Tibial artery (tissue), 4 donors: ENCODE results near the gene TRA2A.

ENCODE experiments used
- DNase-seq, 2 donors: peaks; one replicate each; pipeline ENCODE4 v3.0.0-alpha.2; 2019
- H3K27ac ChIP-seq, 2 donors: fragments of 200-600 bp; sonication (generic) in 1 of 2; 1 replicate in 1 of 2; 2 replicates in 1 of 2; pipeline ENCODE4 v1.5.1; 2018 to 2019; ENCODE audit warnings: mild to moderate bottlenecking in 1 of 2
- H3K27me3 ChIP-seq, 2 donors: fragments of 200-600 bp; sonication (generic) in 1 of 2; one replicate each; pipeline versions ENCODE4 v1.5.1 to v1.6.0; 2016 to 2019
- H3K36me3 ChIP-seq, 3 donors: fragments of 200-600 bp; sonication (generic) in 2 of 3; one replicate each; pipeline ENCODE4 v1.5.1; 2016 to 2019; ENCODE audit warnings: mild to moderate bottlenecking in 2 of 3
- H3K4me1 ChIP-seq, 4 donors: fragments of 200-600 bp; sonication (generic) in 2 of 4; 1 replicate in 3 of 4; 2 replicates in 1 of 4; pipeline ENCODE4 v1.5.1; 2016 to 2019
- H3K4me3 ChIP-seq, 2 donors: fragments of 200-600 bp; sonication (generic) in 1 of 2; 1 replicate in 1 of 2; 2 replicates in 1 of 2; pipeline ENCODE4 v1.5.1; 2018 to 2019; ENCODE audit warnings: mild to moderate bottlenecking in 2 of 2
- H3K9me3 ChIP-seq, 3 donors: fragments of 200-600 bp; sonication (generic) in 1 of 3; one replicate each; pipeline ENCODE4 v1.5.1; 2016 to 2019
- intact Hi-C: fragments of 100-400 bp; cut with DNase I; formaldehyde crosslinking; loops from one replicate; pipeline ENCODE4 v1.15.0; 2023; ENCODE audit warnings: low total_unique reads
- TF ChIP-seq, protein P1 (sequence below), 2 experiments: fragments of 200-600 bp in 1 of 2; fragments of 450-650 bp in 1 of 2; IDR thresholded peaks; one replicate each; pipeline ENCODE4 v1.5.1; 2017 to 2019; ENCODE audit warnings: antibody characterized with exemption in 2 of 2, mild to moderate bottlenecking in 1 of 2, moderate library complexity in 1 of 2

Gene TRA2A

GRCh38 chr7:23531794-23532489 is at the start of gene TRA2A:
TRA2A (minus strand) TSS chr7:23531981; CDS start chr7:23531824, 157 bp downstream.
- Histone ChIP-seq H3K27ac (peak within 1 kb of the TSS; percentile 93 to 99), H3K4me1 (peaks cover 0 to 37% (median 19%) of the 10 kb centered on the region in 4 donors), H3K9me3 (no peaks in the 10 kb centered on the region), H3K4me3 (peak within 1 kb of the TSS; percentile 78 to 93), H3K36me3 (no peaks in the 10 kb centered on the region), H3K27me3 (no peaks in the 10 kb centered on the region)
- TF ChIP-seq, protein P1, sequence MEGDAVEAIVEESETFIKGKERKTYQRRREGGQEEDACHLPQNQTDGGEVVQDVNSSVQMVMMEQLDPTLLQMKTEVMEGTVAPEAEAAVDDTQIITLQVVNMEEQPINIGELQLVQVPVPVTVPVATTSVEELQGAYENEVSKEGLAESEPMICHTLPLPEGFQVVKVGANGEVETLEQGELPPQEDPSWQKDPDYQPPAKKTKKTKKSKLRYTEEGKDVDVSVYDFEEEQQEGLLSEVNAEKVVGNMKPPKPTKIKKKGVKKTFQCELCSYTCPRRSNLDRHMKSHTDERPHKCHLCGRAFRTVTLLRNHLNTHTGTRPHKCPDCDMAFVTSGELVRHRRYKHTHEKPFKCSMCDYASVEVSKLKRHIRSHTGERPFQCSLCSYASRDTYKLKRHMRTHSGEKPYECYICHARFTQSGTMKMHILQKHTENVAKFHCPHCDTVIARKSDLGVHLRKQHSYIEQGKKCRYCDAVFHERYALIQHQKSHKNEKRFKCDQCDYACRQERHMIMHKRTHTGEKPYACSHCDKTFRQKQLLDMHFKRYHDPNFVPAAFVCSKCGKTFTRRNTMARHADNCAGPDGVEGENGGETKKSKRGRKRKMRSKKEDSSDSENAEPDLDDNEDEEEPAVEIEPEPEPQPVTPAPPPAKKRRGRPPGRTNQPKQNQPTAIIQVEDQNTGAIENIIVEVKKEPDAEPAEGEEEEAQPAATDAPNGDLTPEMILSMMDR (IDR thresholded peaks at IDR 0.05): no peak
- intact Hi-C loops: loop anchor here (5.0 kb wide), 1 partner anchor 65 kb away; the partner anchor contains the start of gene CCDC126
- DNase-seq: peak; percentile 97 to 98

- Histone ChIP-seq H3K4me1 (no peaks in the 10 kb centered on the region), H3K27ac (no peak overlapping the region), H3K27me3 (peaks cover 0 to 11% of the 10 kb centered on the region in 2 donors), H3K4me3 (no peak overlapping the region), H3K36me3 (no peaks in the 10 kb centered on the region), H3K9me3 (no peaks in the 10 kb centered on the region)
- TF ChIP-seq, protein P1 (IDR thresholded peaks at IDR 0.05): peak; percentile 75 to 88
- intact Hi-C loops: loop anchor here (5.0 kb wide), 1 partner anchor 142 kb away; the partner anchor contains the start of gene STK31
- DNase-seq: peak; percentile 69 to 83
Observed at GRCh38 chr7:23570592-23571200, 38.9 kb upstream of the TRA2A start.

- Histone ChIP-seq H3K36me3 (no peaks in the 10 kb centered on the region), H3K27me3 (no peaks in the 10 kb centered on the region), H3K9me3 (no peaks in the 10 kb centered on the region), H3K27ac (no peak overlapping the region), H3K4me3 (no peak overlapping the region), H3K4me1 (no peaks in the 10 kb centered on the region)
- no peak for DNase-seq
- TF ChIP-seq, protein P1 (IDR thresholded peaks at IDR 0.05): no peak
- intact Hi-C loops: no loop called here
Observed at GRCh38 chr7:23558303-23558702, 26.5 kb upstream of the TRA2A start.

GRCh38 chr7:23547662-23548061 is 15.9 kb upstream of the TRA2A start:
- no peaks in the 10 kb centered on the region for H3K9me3 ChIP-seq
- H3K27me3 ChIP-seq: no peaks in the 10 kb centered on the region
- no peak overlapping the region for H3K27ac ChIP-seq
- no peak for DNase-seq
- H3K4me1 ChIP-seq: no peaks in the 10 kb centered on the region
- intact Hi-C loops: no loop called here
- H3K36me3 ChIP-seq: no peaks in the 10 kb centered on the region
- H3K4me3 ChIP-seq: no peak overlapping the region
- TF ChIP-seq, protein P1 (IDR thresholded peaks at IDR 0.05): no peak

DNA sequence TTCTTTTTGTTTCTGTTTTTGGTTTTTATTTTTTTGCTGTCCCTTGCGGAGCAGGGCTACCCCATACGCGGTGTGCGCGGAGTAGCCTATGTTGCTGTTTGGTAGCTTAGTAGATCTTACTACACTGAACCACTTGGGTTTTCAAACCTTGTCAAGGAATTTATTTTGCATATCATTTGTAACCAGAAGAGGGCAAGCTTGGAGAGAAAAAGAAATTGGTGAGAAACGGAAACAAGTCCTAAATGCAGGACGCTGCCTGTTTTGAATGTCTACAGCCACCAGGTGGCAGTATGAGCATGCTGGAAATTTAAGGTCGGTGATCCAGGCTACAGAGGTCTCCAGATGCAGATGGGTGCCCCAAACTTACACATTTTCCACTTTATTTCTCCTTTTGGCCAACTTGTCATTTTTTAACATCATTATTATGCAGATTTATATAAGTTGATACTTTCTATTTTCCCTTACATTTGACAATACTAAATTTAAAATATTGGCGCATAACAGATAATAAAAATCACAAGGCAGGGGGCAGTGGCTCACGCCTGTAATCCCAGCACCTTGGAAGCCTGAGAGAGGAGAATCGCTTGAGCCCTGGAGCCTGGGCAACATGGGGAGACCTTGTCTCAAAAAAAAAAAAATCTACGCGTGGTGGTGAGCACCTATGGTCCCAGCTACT is 15.3 kb upstream of the TRA2A start:
- Histone ChIP-seq H3K36me3 (no peaks in the 10 kb centered on the region), H3K27me3 (no peaks in the 10 kb centered on the region), H3K9me3 (no peaks in the 10 kb centered on the region), H3K4me3 (no peak overlapping the region), H3K27ac (no peak overlapping the region), H3K4me1 (no peaks in the 10 kb centered on the region)
- TF ChIP-seq, protein P1 (IDR thresholded peaks at IDR 0.05): peak; percentile 95
- DNase-seq: peak; percentile 78 to 84
- intact Hi-C loops: no loop called here
